ENCODE data around the gene PGP. TPM values are rescaled to one million over a fixed set of nuclear protein-coding genes. Genes with fewer than 3 reads are reported as not detected.

The PGP gene
- total RNA-seq, 1 experiment from 2014 or later = 48.7 TPM

GRCh38 chr16:2184346-2184745 is 30.3 kb downstream of the PGP start:
- in situ Hi-C loops (cut with HindIII; ENCODE audit: low pct_unique_long_range_greater_than_20kb, low sequenced_read_pairs) (no loop called here), intact Hi-C loops (cut with micrococcal nuclease; ENCODE audit: unreplicated experiment) (no loop called here)
- DNase-seq (ENCODE audit: low read depth, low spot score) (no peak), ATAC-seq (no peak)
- POLR2A ChIA-PET = no interaction called here
- Histone ChIP-seq H3K27me3 (ENCODE audit: control insufficient read depth, insufficient read depth, low read length) (no peaks in the 10 kb centered on the region), H3K36me3 (ENCODE audit: control insufficient read depth, insufficient read depth, low read length) (no peaks in the 10 kb centered on the region), H3K27ac (ENCODE audit: low read length) (no peak overlapping the region), H3K9me3 (ENCODE audit: control insufficient read depth, insufficient read depth, low read depth, low read length) (no peaks in the 10 kb centered on the region), H3K4me1 (ENCODE audit: control insufficient read depth, insufficient read depth, low read length) (no peaks in the 10 kb centered on the region), H3K4me3 (ENCODE audit: low read depth in 2 of 2, low read length in 2 of 2) (no peak overlapping the region)
- TF ChIP-seq CTCF (IDR thresholded peaks at IDR 0.05) (no peak), POLR2AphosphoS5 (IDR thresholded peaks at IDR 0.05; ENCODE audit: low read depth, low read length) (no peak), REST (IDR thresholded peaks at IDR 0.05; ENCODE audit: insufficient read depth in 1 of 2, low read depth in 2 of 2, low read length in 1 of 2) (no peak), TCF7L2 (IDR thresholded peaks at IDR 0.05; ENCODE audit: low read depth, low read length) (no peak), SIN3A (IDR thresholded peaks at IDR 0.05; ENCODE audit: borderline replicate concordance, insufficient read depth, low read depth, low read length) (no peak)
- CTCF ChIA-PET = no interaction called here
- no TSS peak for BruUV-seq (replicated peaks)

GRCh38 chr16:2183671-2184070 is 31.0 kb downstream of the PGP start:
- no peaks in the 10 kb centered on the region for H3K9me3 ChIP-seq (ENCODE audit: control insufficient read depth, insufficient read depth, low read depth, low read length)
- BruUV-seq (replicated peaks) = no TSS peak
- no peaks in the 10 kb centered on the region for H3K27me3 ChIP-seq (ENCODE audit: control insufficient read depth, insufficient read depth, low read length)
- no peaks in the 10 kb centered on the region for H3K36me3 ChIP-seq (ENCODE audit: control insufficient read depth, insufficient read depth, low read length)
- intact Hi-C loops (cut with micrococcal nuclease; ENCODE audit: unreplicated experiment) (no loop called here), in situ Hi-C loops (cut with HindIII; ENCODE audit: low pct_unique_long_range_greater_than_20kb, low sequenced_read_pairs) (no loop called here)
- no peak for DNase-seq (ENCODE audit: low read depth, low spot score)
- H3K27ac ChIP-seq (ENCODE audit: low read length) = no peak overlapping the region
- no peaks in the 10 kb centered on the region for H3K4me1 ChIP-seq (ENCODE audit: control insufficient read depth, insufficient read depth, low read length)
- ATAC-seq = no peak
- H3K4me3 ChIP-seq (ENCODE audit: low read depth in 2 of 2, low read length in 2 of 2) = no peak overlapping the region
- ChIA-PET CTCF (no interaction called here), POLR2A (no interaction called here)
- TF ChIP-seq CTCF (IDR thresholded peaks at IDR 0.05) (no peak), POLR2AphosphoS5 (IDR thresholded peaks at IDR 0.05; ENCODE audit: low read depth, low read length) (no peak), SIN3A (IDR thresholded peaks at IDR 0.05; ENCODE audit: borderline replicate concordance, insufficient read depth, low read depth, low read length) (no peak), REST (IDR thresholded peaks at IDR 0.05; ENCODE audit: insufficient read depth in 1 of 2, low read depth in 2 of 2, low read length in 1 of 2) (no peak), TCF7L2 (IDR thresholded peaks at IDR 0.05; ENCODE audit: low read depth, low read length) (no peak)
